GM23338 (cell line): ENCODE measurements around the gene TCF12. TPM values are rescaled to one million over a fixed set of nuclear protein-coding genes. Genes with fewer than 3 reads are reported as not detected.

ENCODE experiments used
- ATAC-seq: fragments of 200-7000 bp; cut with Tn5 transposase; 3 replicates; pipeline ENCODE4 v1.9.1; 2020
- DNase-seq: peaks from one replicate; pipeline ENCODE4 v3.0.0-alpha.2; 2015; ENCODE audit warnings: low spot score
- H2AFZ ChIP-seq: fragments of 200-600 bp; sonication (generic); 2 replicates; pipeline ENCODE4 v1.8.0; 2016; ENCODE audit warnings: antibody characterized with exemption, mild to moderate bottlenecking, moderate library complexity
- H3F3A ChIP-seq: fragments of 200-600 bp; sonication (generic); replicated peaks from 2 replicates; pipeline ENCODE4 v1.8.0; 2017; ENCODE audit warnings: antibody characterized with exemption, mixed run types, low read depth
- H3K27ac ChIP-seq: fragments of 200-600 bp; sonication (generic); 2 replicates; pipeline ENCODE4 v1.6.1; 2016; ENCODE audit warnings: low read depth
- H3K27me3 ChIP-seq: fragments of 200-600 bp; sonication (generic); 2 replicates; pipeline ENCODE4 v1.8.0; 2016; ENCODE audit warnings: mild to moderate bottlenecking, mixed run types, moderate library complexity; ENCODE audit not compliant: insufficient read depth
- H3K36me3 ChIP-seq: fragments of 200-600 bp; sonication (generic); 2 replicates; pipeline ENCODE4 v1.8.0; 2016; ENCODE audit warnings: mild to moderate bottlenecking; ENCODE audit not compliant: insufficient read depth
- H3K4me1 ChIP-seq: fragments of 200-600 bp; sonication (generic); 2 replicates; pipeline ENCODE4 v1.8.0; 2016; ENCODE audit warnings: mild to moderate bottlenecking, moderate library complexity; ENCODE audit not compliant: insufficient read depth
- H3K4me2 ChIP-seq: fragments of 200-600 bp; sonication (generic); 2 replicates; pipeline ENCODE4 v1.7.1; 2017; ENCODE audit warnings: mixed run types
- H3K4me3 ChIP-seq: fragments of 200-600 bp; sonication (generic); 2 replicates; pipeline ENCODE4 v1.6.1; 2016; ENCODE audit warnings: mixed run types
- H3K79me2 ChIP-seq: fragments of 200-600 bp; sonication (generic); replicated peaks from 2 replicates; pipeline ENCODE4 v1.8.0; 2017; ENCODE audit warnings: mild to moderate bottlenecking; ENCODE audit not compliant: insufficient read depth
- H3K9me2 ChIP-seq: fragments of 200-600 bp; sonication (generic); 2 replicates; pipeline ENCODE4 v1.8.0; 2017; ENCODE audit not compliant: insufficient read depth
- H4K20me1 ChIP-seq: fragments of 200-600 bp; sonication (generic); replicated peaks from 2 replicates; pipeline ENCODE4 v1.8.0; 2017; ENCODE audit warnings: mild to moderate bottlenecking; ENCODE audit not compliant: insufficient read depth
- H3K27ac Mint-ChIP-seq: 2 replicates; pipeline ENCODE4 v1.8.0; 2020; ENCODE audit warnings: inconsistent platforms, mild to moderate bottlenecking, moderate library complexity, mixed read lengths
- H3K27me3 Mint-ChIP-seq: 3 replicates; pipeline ENCODE4 v1.8.0; 2022; ENCODE audit warnings: low read depth, mild to moderate bottlenecking, moderate library complexity, mixed read lengths, inconsistent platforms; ENCODE audit not compliant: insufficient read depth, poor library complexity
- H3K36me3 Mint-ChIP-seq: 3 replicates; pipeline ENCODE4 v1.8.0; 2021; ENCODE audit warnings: low read depth, mild to moderate bottlenecking, inconsistent platforms, moderate library complexity, mixed read lengths
- H3K4me1 Mint-ChIP-seq: 3 replicates; pipeline ENCODE4 v1.8.0; 2020; ENCODE audit warnings: mild to moderate bottlenecking, inconsistent platforms, mixed read lengths
- H3K4me3 Mint-ChIP-seq: 3 replicates; pipeline ENCODE4 v1.8.0; 2021; ENCODE audit warnings: moderate library complexity, mild to moderate bottlenecking, inconsistent platforms, mixed read lengths
- H3K9me3 Mint-ChIP-seq: 3 replicates; pipeline ENCODE4 v1.8.0; 2020; ENCODE audit warnings: moderate library complexity, mild to moderate bottlenecking, inconsistent platforms, mixed read lengths
- CREB1 ChIP-seq: fragments of 250-450 bp; sonication (Bioruptor Pico); IDR thresholded peaks from 2 replicates; pipeline ENCODE4 v1.5.0; 2020; ENCODE audit warnings: low read depth, mild to moderate bottlenecking, moderate library complexity
- EZH2 ChIP-seq: fragments of 200-600 bp; sonication (generic); IDR thresholded peaks from one replicate; pipeline ENCODE4 v1.8.0; 2017; ENCODE audit warnings: antibody characterized with exemption, mild to moderate bottlenecking, low read depth; ENCODE audit not compliant: unreplicated experiment
- JUNB ChIP-seq: IDR thresholded peaks from one replicate; pipeline ENCODE4 v1.6.1; 2016; ENCODE audit warnings: antibody characterized with exemption; ENCODE audit not compliant: unreplicated experiment
- NANOG ChIP-seq: IDR thresholded peaks from 2 replicates; pipeline ENCODE4 v1.6.1; 2016; ENCODE audit warnings: antibody characterized with exemption, borderline replicate concordance
- POLR2AphosphoS5 ChIP-seq: IDR thresholded peaks from 2 replicates; pipeline ENCODE4 v1.6.1; 2016; ENCODE audit warnings: antibody characterized with exemption, low read depth
- STAT1 ChIP-seq: IDR thresholded peaks from one replicate; pipeline ENCODE4 v1.6.1; 2016; ENCODE audit warnings: antibody characterized with exemption; ENCODE audit not compliant: unreplicated experiment
- ZNF114 ChIP-seq: fragments of 250-450 bp; sonication (Bioruptor Pico); IDR thresholded peaks from 2 replicates; pipeline ENCODE4 v1.5.0; 2020; ENCODE audit warnings: mild to moderate bottlenecking, moderate library complexity
- ZNF331 ChIP-seq: fragments of 250-450 bp; sonication (Bioruptor Pico); IDR thresholded peaks from 2 replicates; pipeline ENCODE4 v1.5.0; 2020; ENCODE audit warnings: low read depth, mild to moderate bottlenecking, moderate library complexity
- ZNF462 ChIP-seq: fragments of 250-450 bp; sonication (Bioruptor Pico); IDR thresholded peaks from 2 replicates; pipeline ENCODE4 v1.5.0; 2020; ENCODE audit warnings: mild to moderate bottlenecking, moderate library complexity
- polyA plus RNA-seq: library from polyadenylated mRNA; unstranded; fragments of >200 nt; fragmentation: Nextera tagmentation; extraction: Ambion mirVana; gene quantifications from 2 replicates; pipeline ENCODE4 v1.2.1, GENCODE V29; 2016
- total RNA-seq: library from RNA; depleted of rRNA; stranded (reverse); fragments of >200 nt; shearing (Covaris generic); gene quantifications from 2 replicates; pipeline ENCODE4 v1.2.3, GENCODE V29; 2014
- TF ChIP-seq, protein P1 (sequence below), 2 experiments: fragments of 200-600 bp in 1 of 2; sonication (generic) in 1 of 2; conservative IDR thresholded peaks; 2 replicates each; pipeline versions ENCODE4 v1.5.1 to v1.6.1; 2016 to 2017; ENCODE audit warnings: antibody characterized with exemption in 2 of 2, low read depth in 2 of 2, mild to moderate bottlenecking in 2 of 2, moderate library complexity in 1 of 2
- TF ChIP-seq, protein P2 (sequence below): IDR thresholded peaks from 2 replicates; pipeline ENCODE4 v1.6.1; 2016; ENCODE audit warnings: antibody characterized with exemption

The TCF12 gene
- total and polyA plus RNA-seq, 2 experiments from 2014 or later, result 27.6 to 104 TPM

DNA sequence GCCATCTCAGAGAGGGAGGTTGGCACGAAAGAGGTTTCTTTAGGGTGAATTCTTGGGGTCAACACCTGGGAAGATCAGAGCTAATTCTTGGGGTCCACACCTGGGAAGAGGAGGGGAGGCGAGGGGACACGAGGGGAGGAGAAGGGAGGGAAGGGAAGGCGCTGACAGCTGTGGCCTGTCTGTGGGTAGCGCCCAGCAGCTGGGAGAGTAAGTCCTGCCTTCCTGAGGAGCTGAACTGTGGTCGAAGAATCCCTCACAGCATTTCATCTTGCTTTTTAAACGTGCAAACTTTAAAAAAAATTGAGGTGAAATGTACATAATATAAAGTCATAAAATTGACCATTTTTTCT is 394.7 kb downstream of the TCF12 start:
- Mint-ChIP-seq H3K4me1 (peaks cover 9% of the 10 kb centered on the region; the same call in 1 of the 3 replicates), H3K36me3 (no peaks in the 10 kb centered on the region), H3K27me3 (peaks cover 12% of the 10 kb centered on the region), H3K27ac (no peak overlapping the region), H3K9me3 (peaks cover 2% of the 10 kb centered on the region; the same call in 1 of the 3 replicates), H3K4me3 (no peak overlapping the region)
- no peak overlapping the region for H3K27ac ChIP-seq
- H3K4me2 ChIP-seq, result no peak overlapping the region
- H3K9me2 ChIP-seq, result peaks cover 3% of the 10 kb centered on the region; the same call in 1 of the 2 replicates
- H3K4me1 ChIP-seq, result no peaks in the 10 kb centered on the region
- no peaks in the 10 kb centered on the region for H4K20me1 ChIP-seq
- DNase-seq, result no peak
- H3K36me3 ChIP-seq, result no peaks in the 10 kb centered on the region
- H3F3A ChIP-seq, result peaks cover 4% of the 10 kb centered on the region; the same call in 1 of the 2 replicates
- no peak for ATAC-seq
- H3K27me3 ChIP-seq, result no peaks in the 10 kb centered on the region
- no peaks in the 10 kb centered on the region for H3K79me2 ChIP-seq
- TF ChIP-seq, protein P1, sequence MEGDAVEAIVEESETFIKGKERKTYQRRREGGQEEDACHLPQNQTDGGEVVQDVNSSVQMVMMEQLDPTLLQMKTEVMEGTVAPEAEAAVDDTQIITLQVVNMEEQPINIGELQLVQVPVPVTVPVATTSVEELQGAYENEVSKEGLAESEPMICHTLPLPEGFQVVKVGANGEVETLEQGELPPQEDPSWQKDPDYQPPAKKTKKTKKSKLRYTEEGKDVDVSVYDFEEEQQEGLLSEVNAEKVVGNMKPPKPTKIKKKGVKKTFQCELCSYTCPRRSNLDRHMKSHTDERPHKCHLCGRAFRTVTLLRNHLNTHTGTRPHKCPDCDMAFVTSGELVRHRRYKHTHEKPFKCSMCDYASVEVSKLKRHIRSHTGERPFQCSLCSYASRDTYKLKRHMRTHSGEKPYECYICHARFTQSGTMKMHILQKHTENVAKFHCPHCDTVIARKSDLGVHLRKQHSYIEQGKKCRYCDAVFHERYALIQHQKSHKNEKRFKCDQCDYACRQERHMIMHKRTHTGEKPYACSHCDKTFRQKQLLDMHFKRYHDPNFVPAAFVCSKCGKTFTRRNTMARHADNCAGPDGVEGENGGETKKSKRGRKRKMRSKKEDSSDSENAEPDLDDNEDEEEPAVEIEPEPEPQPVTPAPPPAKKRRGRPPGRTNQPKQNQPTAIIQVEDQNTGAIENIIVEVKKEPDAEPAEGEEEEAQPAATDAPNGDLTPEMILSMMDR (conservative IDR thresholded peaks at IDR 0.05; ENCODE audit: low read depth in 2 of 2), result no peak
- TF ChIP-seq, protein P2, sequence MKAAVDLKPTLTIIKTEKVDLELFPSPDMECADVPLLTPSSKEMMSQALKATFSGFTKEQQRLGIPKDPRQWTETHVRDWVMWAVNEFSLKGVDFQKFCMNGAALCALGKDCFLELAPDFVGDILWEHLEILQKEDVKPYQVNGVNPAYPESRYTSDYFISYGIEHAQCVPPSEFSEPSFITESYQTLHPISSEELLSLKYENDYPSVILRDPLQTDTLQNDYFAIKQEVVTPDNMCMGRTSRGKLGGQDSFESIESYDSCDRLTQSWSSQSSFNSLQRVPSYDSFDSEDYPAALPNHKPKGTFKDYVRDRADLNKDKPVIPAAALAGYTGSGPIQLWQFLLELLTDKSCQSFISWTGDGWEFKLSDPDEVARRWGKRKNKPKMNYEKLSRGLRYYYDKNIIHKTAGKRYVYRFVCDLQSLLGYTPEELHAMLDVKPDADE, result no peak
- TF ChIP-seq NANOG (no peak), POLR2AphosphoS5 (no peak), STAT1 (no peak), EZH2 (no peak), ZNF114 (CRISPR knock-in tag) (no peak), ZNF462 (CRISPR knock-in tag) (no peak), CREB1 (CRISPR knock-in tag) (no peak), JUNB (no peak), ZNF331 (no peak)
- H2AFZ ChIP-seq, result peak overlapping the region; percentile 89; the same call in 1 of the 2 replicates
- H3K4me3 ChIP-seq, result no peak overlapping the region
